CD4-positive, alpha-beta T cell treated with Interleukin-1 beta for 1 hour (primary cell): ENCODE results near the gene GNA12.

Experiments
- DNase-seq, 2 donors: peaks; one replicate each; pipeline ENCODE4 v3.0.0-alpha.2; 2020 to 2022

GNA12 gene

GRCh38 chr7:2814946-2815874 is 28.9 kb downstream of the GNA12 start:
- DNase-seq = no peak

- DNase-seq = no peak
Observed at GRCh38 chr7:2814186-2814945, 29.7 kb downstream of the GNA12 start.

- DNase-seq = no peak
Observed at GRCh38 chr7:2813350-2814185, 30.5 kb downstream of the GNA12 start.

- DNase-seq = no peak
Observed at GRCh38 chr7:2812831-2813230, 31.3 kb downstream of the GNA12 start.

GRCh38 chr7:2812114-2812487 is 32.0 kb downstream of the GNA12 start:
- DNase-seq = no peak

GRCh38 chr7:2811476-2812113 is 32.5 kb downstream of the GNA12 start:
- no peak for DNase-seq

GRCh38 chr7:2810682-2811415 is 33.3 kb downstream of the GNA12 start:
- no peak for DNase-seq

GRCh38 chr7:2809903-2810625 is 34.0 kb downstream of the GNA12 start:
- DNase-seq = no peak

GRCh38 chr7:2808891-2809665 is 35.0 kb downstream of the GNA12 start:
- peak in 1 of 2 donors; percentile 38 for DNase-seq

- no peak for DNase-seq
Observed at GRCh38 chr7:2807845-2808772, 36.0 kb downstream of the GNA12 start.

- no peak for DNase-seq
Observed at GRCh38 chr7:2807460-2807844, 36.7 kb downstream of the GNA12 start.

GRCh38 chr7:2806571-2806970 is 37.5 kb downstream of the GNA12 start:
- no peak for DNase-seq

- no peak for DNase-seq
Observed at GRCh38 chr7:2805213-2805944, 38.7 kb downstream of the GNA12 start.

GRCh38 chr7:2804227-2804763 is 39.8 kb downstream of the GNA12 start:
- DNase-seq = no peak

- DNase-seq = no peak
Observed at GRCh38 chr7:2803755-2804154, 40.4 kb downstream of the GNA12 start.

- DNase-seq = no peak
Observed at GRCh38 chr7:2803342-2803692, 40.8 kb downstream of the GNA12 start.

GRCh38 chr7:2802504-2803341 is 41.4 kb downstream of the GNA12 start:
- DNase-seq = no peak
